HCT116 (cell line): ENCODE results near the gene CLN6. TPM values are rescaled to one million over a fixed set of nuclear protein-coding genes. Genes with fewer than 3 reads are reported as not detected.
"Not testable (repeated sequence)": the region's sequence is repeated elsewhere in the genome, so short reads cannot be mapped to it uniquely, and the experiment has no call there.

Experiments
- ATAC-seq: fragments of 200-7000 bp; cut with Tn5 transposase; 2 replicates; pipeline ENCODE4 v1.9.1; 2020; ENCODE audit warnings: mild to moderate bottlenecking, moderate library complexity
- BruUV-seq: library from RNA; stranded (reverse); fragments of 400-500 nt; replicated peaks from 2 replicates; lab custom pipeline; 2021; lab: Mats Ljungman, UMichigan
- CTCF ChIA-PET: fragments of 300-600 bp; sonication (Branson Sonifier 250); formaldehyde crosslinking; loops from one replicate; lab custom pipeline; 2021; ENCODE audit warnings: antibody characterized with exemption; lab: Charles Lee
- POLR2A ChIA-PET: fragments of 300-600, 350-600 bp; sonication (Branson Sonifier 250); formaldehyde crosslinking; loops from one replicate; lab custom pipeline; 2021; ENCODE audit warnings: antibody characterized with exemption; lab: Charles Lee
- RAD21 ChIA-PET, 2 experiments: fragments of 300-600 bp; sonication (Branson Sonifier 250); formaldehyde crosslinking; loops; one replicate each; lab custom pipeline; 2023; ENCODE audit warnings: low total read pairs in 2 of 2; ENCODE audit not compliant: uncharacterized antibody in 2 of 2, unreplicated experiment in 2 of 2, low non-redundant PET in 1 of 2; lab: Charles Lee
- DNase-seq: peaks from one replicate; pipeline ENCODE4 v3.0.0-alpha.2; 2010; ENCODE audit warnings: low read depth, low spot score
- H2AFZ ChIP-seq: fragments of 200-600 bp; shearing (Covaris generic), sonication (generic); 2 replicates; pipeline ENCODE4 v1.6.1; 2017; ENCODE audit warnings: low read depth, mixed run types, mixed read lengths, antibody characterized with exemption, low read length; ENCODE audit not compliant: poor library complexity, severe bottlenecking
- H3K27ac ChIP-seq: 2 replicates; pipeline ENCODE4 v1.5.1; 2012; ENCODE audit warnings: low read depth, low read length
- H3K27me3 ChIP-seq: fragments of 200-600 bp; sonication (generic); 2 replicates; pipeline ENCODE4 v1.6.1; 2016; ENCODE audit warnings: mixed run types, low read length, mixed read lengths; ENCODE audit not compliant: insufficient read depth
- H3K36me3 ChIP-seq, 2 experiments: fragments of 200-500 bp in 1 of 2; fragments of 200-600 bp in 1 of 2; sonication (Bioruptor generic) in 1 of 2; sonication (generic) in 1 of 2; 2 replicates each; pipeline versions ENCODE4 v1.5.1 to v1.6.1; 2014 to 2016; ENCODE audit warnings: low read length in 2 of 2, inconsistent platforms in 1 of 2, mixed read lengths in 1 of 2, mixed run types in 1 of 2; ENCODE audit not compliant: insufficient read depth in 2 of 2, control insufficient read depth in 1 of 2
- H3K4me1 ChIP-seq, 2 experiments: fragments of 200-600 bp in 1 of 2; sonication (generic) in 1 of 2; 2 replicates each; pipeline versions ENCODE4 v1.5.1 to v1.6.1; 2012 to 2017; ENCODE audit warnings: low read length in 2 of 2, inconsistent platforms in 1 of 2, mild to moderate bottlenecking in 1 of 2, mixed read lengths in 1 of 2, mixed run types in 1 of 2, moderate library complexity in 1 of 2; ENCODE audit not compliant: insufficient read depth in 2 of 2, control insufficient read depth in 1 of 2
- H3K4me2 ChIP-seq: fragments of 200-600 bp; sonication (generic); 2 replicates; pipeline ENCODE4 v1.6.1; 2017; ENCODE audit warnings: mixed run types, low read length, mixed read lengths
- H3K4me3 ChIP-seq, 2 experiments: fragments of 200-600 bp in 1 of 2; sonication (generic) in 1 of 2; replicated peaks in 1 of 2; 2 replicates each; pipeline ENCODE4 v1.5.1; 2011 to 2016; ENCODE audit warnings: low read length in 2 of 2, control low read depth in 1 of 2, low read depth in 1 of 2, mild to moderate bottlenecking in 1 of 2, mixed read lengths in 1 of 2, mixed run types in 1 of 2
- H3K79me2 ChIP-seq: fragments of 200-600 bp; sonication (generic); 2 replicates; pipeline ENCODE4 v1.6.1; 2017; ENCODE audit warnings: mild to moderate bottlenecking, mixed run types, low read length, moderate library complexity, mixed read lengths; ENCODE audit not compliant: insufficient read depth
- H3K9ac ChIP-seq: fragments of 200-600 bp; sonication (generic); 2 replicates; pipeline ENCODE4 v1.6.1; 2016; ENCODE audit warnings: low read length, mixed read lengths
- H3K9me2 ChIP-seq: fragments of 200-600 bp; sonication (generic), shearing (Covaris generic); 2 replicates; pipeline ENCODE4 v1.6.1; 2017; ENCODE audit warnings: mixed run types, mild to moderate bottlenecking, moderate library complexity; ENCODE audit not compliant: insufficient read depth
- H3K9me3 ChIP-seq, 2 experiments: fragments of 200-500 bp in 1 of 2; fragments of 200-600 bp in 1 of 2; sonication (Bioruptor generic) in 1 of 2; sonication (generic) in 1 of 2; 2 replicates each; pipeline ENCODE4 v1.6.1; 2014 to 2017; ENCODE audit warnings: low read length in 2 of 2, mixed read lengths in 2 of 2, inconsistent platforms in 1 of 2, low read depth in 1 of 2, mild to moderate bottlenecking in 1 of 2, mixed run types in 1 of 2, moderate library complexity in 1 of 2; ENCODE audit not compliant: control insufficient read depth in 1 of 2, insufficient read depth in 1 of 2
- H4K20me1 ChIP-seq: fragments of 200-600 bp; sonication (generic), shearing (Covaris generic); 2 replicates; pipeline ENCODE4 v1.6.1; 2017; ENCODE audit warnings: mixed run types, mild to moderate bottlenecking, moderate library complexity; ENCODE audit not compliant: insufficient read depth
- ATF3 ChIP-seq: IDR thresholded peaks from 2 replicates; pipeline ENCODE4 v1.6.1; 2012
- CBX3 ChIP-seq: IDR thresholded peaks from 2 replicates; pipeline ENCODE4 v1.6.1; 2012; ENCODE audit warnings: low read depth
- CTCF ChIP-seq, 3 experiments: fragments of 200-600 bp in 1 of 3; sonication (generic) in 1 of 3; IDR thresholded peaks in 2 of 3; conservative IDR thresholded peaks in 1 of 3; 2 replicates each; pipeline ENCODE4 v1.5.1; 2012 to 2017; ENCODE audit warnings: low read depth in 2 of 3, low read length in 2 of 3, antibody characterized with exemption in 1 of 3, borderline replicate concordance in 1 of 3, control low read depth in 1 of 3, mild to moderate bottlenecking in 1 of 3, mixed read lengths in 1 of 3, mixed run types in 1 of 3, moderate library complexity in 1 of 3; ENCODE audit not compliant: insufficient read depth in 1 of 3
- EGR1 ChIP-seq: IDR thresholded peaks from 2 replicates; pipeline ENCODE4 v1.6.1; 2012; ENCODE audit warnings: low read depth
- ELF1 ChIP-seq: IDR thresholded peaks from 2 replicates; pipeline ENCODE4 v1.6.1; 2012; ENCODE audit warnings: low read depth, borderline replicate concordance
- EZH2phosphoT487 ChIP-seq: fragments of 200-600 bp; IDR thresholded peaks from 2 replicates; pipeline ENCODE4 v1.6.1; 2018; ENCODE audit warnings: antibody characterized with exemption, borderline replicate concordance
- FOSL1 ChIP-seq: IDR thresholded peaks from 2 replicates; pipeline ENCODE4 v1.6.1; 2012; ENCODE audit warnings: low read depth
- JUND ChIP-seq: IDR thresholded peaks from 2 replicates; pipeline ENCODE4 v1.6.1; 2012
- MAX ChIP-seq: IDR thresholded peaks from 2 replicates; pipeline ENCODE4 v1.6.1; 2012
- POLR2A ChIP-seq: IDR thresholded peaks from 2 replicates; pipeline ENCODE4 v1.7.0; 2011; ENCODE audit warnings: borderline replicate concordance; ENCODE audit not compliant: insufficient read depth, insufficient read length; ENCODE audit errors: extremely low read depth
- POLR2AphosphoS5 ChIP-seq: IDR thresholded peaks from 2 replicates; pipeline ENCODE4 v1.6.1; 2011; ENCODE audit warnings: mild to moderate bottlenecking, low read depth, low read length, moderate library complexity
- RAD21 ChIP-seq: IDR thresholded peaks from 2 replicates; pipeline ENCODE4 v1.6.1; 2012; ENCODE audit warnings: low read depth, mild to moderate bottlenecking
- SIN3A ChIP-seq: IDR thresholded peaks from 2 replicates; pipeline ENCODE4 v1.6.1; 2012; ENCODE audit warnings: low read depth
- SRF ChIP-seq: IDR thresholded peaks from 2 replicates; pipeline ENCODE4 v1.6.1; 2012; ENCODE audit warnings: low read depth
- TCF7L2 ChIP-seq: IDR thresholded peaks from 2 replicates; pipeline ENCODE4 v1.7.0; 2011; ENCODE audit warnings: borderline replicate concordance, inconsistent platforms; ENCODE audit not compliant: insufficient read depth, insufficient read length; ENCODE audit errors: extremely low read depth
- ZFX ChIP-seq: fragments of 450-650 bp; IDR thresholded peaks from 2 replicates; pipeline ENCODE4 v1.6.1; 2017
- ZNF274 ChIP-seq: fragments of 200-500 bp; sonication (Bioruptor generic); IDR thresholded peaks from 2 replicates; pipeline ENCODE4 v1.6.1; 2014; ENCODE audit warnings: mild to moderate bottlenecking, low read depth, low read length, inconsistent platforms
- intact Hi-C: fragments of 100-400 bp; cut with micrococcal nuclease; formaldehyde crosslinking; loops from 2 replicates; pipeline ENCODE4 v1.10.0; 2022
- total RNA-seq: library from RNA; stranded (reverse); gene quantifications from one replicate; pipeline ENCODE4 v1.2.1, GENCODE V29; 2021; ENCODE audit not compliant: unreplicated experiment

Gene CLN6
- total RNA-seq, 1 experiment from 2014 or later, result 44.1 TPM

GRCh38 chr15:68173119-68173518 is 56.4 kb downstream of the CLN6 start:
- H3K9me3 ChIP-seq, result no peaks in the 10 kb centered on the region
- TF ChIP-seq FOSL1, result no peak
- TF ChIP-seq ATF3, result no peak
- no peak for TF ChIP-seq CTCF (IDR thresholded peaks at IDR 0.05 in 2 of 3, conservative IDR thresholded peaks at IDR 0.05 in 1 of 3; ENCODE audit: borderline replicate concordance in 1 of 3, insufficient read depth in 1 of 3, low read depth in 2 of 3, low read length in 2 of 3)
- TF ChIP-seq RAD21, result no peak
- no peak for TF ChIP-seq MAX
- TF ChIP-seq POLR2A, result no peak
- no peak for TF ChIP-seq POLR2AphosphoS5
- no peak for TF ChIP-seq ZNF274
- TF ChIP-seq JUND, result no peak
- no peak for TF ChIP-seq ZFX
- TF ChIP-seq EZH2phosphoT487, result no peak
- TF ChIP-seq TCF7L2, result no peak
- TF ChIP-seq ELF1, result no peak
- no peak for TF ChIP-seq SIN3A
- no peak for TF ChIP-seq CBX3
- TF ChIP-seq SRF, result no peak
- no peak for TF ChIP-seq EGR1
- H3K4me2 ChIP-seq, result no peak overlapping the region
- ATAC-seq (no peak), DNase-seq (no peak)
- no peaks in the 10 kb centered on the region for H3K9me2 ChIP-seq
- H3K4me3 ChIP-seq, result no peak overlapping the region
- H3K27me3 ChIP-seq, result no peaks in the 10 kb centered on the region
- POLR2A ChIA-PET, result no interaction called here
- H3K9ac ChIP-seq, result no peak overlapping the region
- RAD21 ChIA-PET, result no interaction called here
- H4K20me1 ChIP-seq, result 0 out of 2 replicates have a peak, but pooled peaks cover 3% of the 10 kb centered on the region
- BruUV-seq, result no TSS peak
- H3K79me2 ChIP-seq, result no peaks in the 10 kb centered on the region
- CTCF ChIA-PET, result no interaction called here
- H3K36me3 ChIP-seq, result peaks cover 0 to 10% of the 10 kb centered on the region in 2 experiments; a peak in 3 of 4 replicates
- H3K27ac ChIP-seq, result no peak overlapping the region
- no peaks in the 10 kb centered on the region for H3K4me1 ChIP-seq
- intact Hi-C loops, result no loop called here
- no peak overlapping the region for H2AFZ ChIP-seq

- H2AFZ ChIP-seq, ATAC-seq, POLR2A ChIA-PET, BruUV-seq, H3K4me2 ChIP-seq, H4K20me1 ChIP-seq, RAD21 ChIA-PET, H3K4me1 ChIP-seq, CTCF ChIA-PET, H3K27ac ChIP-seq, H3K9ac ChIP-seq, DNase-seq, H3K27me3 ChIP-seq, H3K9me3 ChIP-seq, H3K4me3 ChIP-seq, H3K79me2 ChIP-seq, H3K9me2 ChIP-seq, H3K36me3 ChIP-seq, intact Hi-C loops: not testable (repeated sequence)
These were observed 57.5 kb downstream of the CLN6 start for GRCh38 chr15:68172037-68172436.
